ENCODE measurements around the gene CNTN4. TPM values are rescaled to one million over a fixed set of nuclear protein-coding genes. Genes with fewer than 3 reads are reported as not detected.

CNTN4 gene
- total RNA-seq, 1 donor from 2014 or later = not detected

- no peaks in the 10 kb centered on the region for H3K79me2 ChIP-seq (ENCODE audit: insufficient read depth, low read length)
- H2AFZ ChIP-seq (ENCODE audit: low read depth, low read length) = no peak overlapping the region
- no peaks in the 10 kb centered on the region for H3K9me3 ChIP-seq (ENCODE audit: insufficient read depth, low read depth, low read length)
- Mint-ChIP-seq H3K36me3 (ENCODE audit: low read depth, unreplicated experiment) (no peaks in the 10 kb centered on the region), H3K27me3 (ENCODE audit: low read depth, unreplicated experiment) (no peaks in the 10 kb centered on the region), H3K9me3 (ENCODE audit: unreplicated experiment) (peaks cover 3% of the 10 kb centered on the region), H3K27ac (ENCODE audit: unreplicated experiment) (no peak overlapping the region), H3K4me3 (ENCODE audit: unreplicated experiment) (no peak overlapping the region), H3K4me1 (ENCODE audit: low read depth, unreplicated experiment) (no peaks in the 10 kb centered on the region)
- H3K4me2 ChIP-seq (ENCODE audit: low read length) = no peak overlapping the region
- FAIRE-seq (no peak), DNase-seq (ENCODE audit: low read depth) (no peak)
- H3K4me3 ChIP-seq (ENCODE audit: insufficient read depth, low read depth, low read length) = no peak overlapping the region
- H3K9ac ChIP-seq (ENCODE audit: low read length) = no peak overlapping the region
- H3K27ac ChIP-seq (ENCODE audit: low read depth, low read length) = no peak overlapping the region
- H3K36me3 ChIP-seq (ENCODE audit: insufficient read depth, low read length) = no peaks in the 10 kb centered on the region
- TF ChIP-seq CTCF (IDR thresholded peaks at IDR 0.05; ENCODE audit: insufficient read depth, low read depth, low read length) (no peak), EZH2 (IDR thresholded peaks at IDR 0.05; ENCODE audit: insufficient read depth, low read length) (no peak)
- no peaks in the 10 kb centered on the region for H4K20me1 ChIP-seq (ENCODE audit: insufficient read depth, low read length)
- H3K27me3 ChIP-seq (ENCODE audit: insufficient read depth, low read length) = no peaks in the 10 kb centered on the region
- H3K4me1 ChIP-seq (ENCODE audit: insufficient read depth, low read length) = no peaks in the 10 kb centered on the region
Measured at GRCh38 chr3:2680236-2680635, 581.6 kb downstream of the CNTN4 start.

DNA sequence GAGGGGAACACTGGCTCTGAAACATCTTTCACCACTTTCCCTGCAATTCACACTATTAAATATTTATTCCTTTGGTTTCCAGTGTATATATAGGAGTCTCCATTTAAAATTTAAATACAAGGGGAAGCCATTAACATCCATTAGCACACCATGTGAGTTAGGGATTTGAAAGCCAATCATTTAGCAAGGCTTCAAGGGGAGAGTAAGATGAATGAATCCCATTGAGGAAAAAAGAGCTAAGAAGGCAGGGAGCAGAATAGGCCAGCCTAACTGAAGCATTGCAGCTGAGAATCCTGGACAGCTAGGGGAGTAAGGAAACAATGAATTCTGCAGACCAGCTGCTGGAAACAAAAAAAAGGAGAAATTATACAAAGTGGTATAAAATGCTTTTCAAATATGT is 585.4 kb downstream of the CNTN4 start:
- H3K9me3 ChIP-seq (ENCODE audit: insufficient read depth, low read depth, low read length) = no peaks in the 10 kb centered on the region
- FAIRE-seq (no peak), DNase-seq (ENCODE audit: low read depth) (no peak)
- H3K4me3 Mint-ChIP-seq (ENCODE audit: unreplicated experiment) = no peak overlapping the region
- H2AFZ ChIP-seq (ENCODE audit: low read depth, low read length) = no peak overlapping the region
- no peak for TF ChIP-seq EZH2 (IDR thresholded peaks at IDR 0.05; ENCODE audit: insufficient read depth, low read length)
- TF ChIP-seq CTCF (IDR thresholded peaks at IDR 0.05; ENCODE audit: insufficient read depth, low read depth, low read length) = no peak
- no peaks in the 10 kb centered on the region for H4K20me1 ChIP-seq (ENCODE audit: insufficient read depth, low read length)
- no peaks in the 10 kb centered on the region for H3K36me3 ChIP-seq (ENCODE audit: insufficient read depth, low read length)
- no peak overlapping the region for H3K27ac ChIP-seq (ENCODE audit: low read depth, low read length)
- no peaks in the 10 kb centered on the region for H3K27me3 Mint-ChIP-seq (ENCODE audit: low read depth, unreplicated experiment)
- no peaks in the 10 kb centered on the region for H3K36me3 Mint-ChIP-seq (ENCODE audit: low read depth, unreplicated experiment)
- peaks cover 10% of the 10 kb centered on the region for H3K9me3 Mint-ChIP-seq (ENCODE audit: unreplicated experiment)
- no peaks in the 10 kb centered on the region for H3K4me1 ChIP-seq (ENCODE audit: insufficient read depth, low read length)
- no peak overlapping the region for H3K9ac ChIP-seq (ENCODE audit: low read length)
- no peak overlapping the region for H3K4me3 ChIP-seq (ENCODE audit: insufficient read depth, low read depth, low read length)
- H3K4me2 ChIP-seq (ENCODE audit: low read length) = no peak overlapping the region
- no peaks in the 10 kb centered on the region for H3K79me2 ChIP-seq (ENCODE audit: insufficient read depth, low read length)
- no peak overlapping the region for H3K27ac Mint-ChIP-seq (ENCODE audit: unreplicated experiment)
- no peaks in the 10 kb centered on the region for H3K4me1 Mint-ChIP-seq (ENCODE audit: low read depth, unreplicated experiment)
- H3K27me3 ChIP-seq (ENCODE audit: insufficient read depth, low read length) = no peaks in the 10 kb centered on the region

DNA sequence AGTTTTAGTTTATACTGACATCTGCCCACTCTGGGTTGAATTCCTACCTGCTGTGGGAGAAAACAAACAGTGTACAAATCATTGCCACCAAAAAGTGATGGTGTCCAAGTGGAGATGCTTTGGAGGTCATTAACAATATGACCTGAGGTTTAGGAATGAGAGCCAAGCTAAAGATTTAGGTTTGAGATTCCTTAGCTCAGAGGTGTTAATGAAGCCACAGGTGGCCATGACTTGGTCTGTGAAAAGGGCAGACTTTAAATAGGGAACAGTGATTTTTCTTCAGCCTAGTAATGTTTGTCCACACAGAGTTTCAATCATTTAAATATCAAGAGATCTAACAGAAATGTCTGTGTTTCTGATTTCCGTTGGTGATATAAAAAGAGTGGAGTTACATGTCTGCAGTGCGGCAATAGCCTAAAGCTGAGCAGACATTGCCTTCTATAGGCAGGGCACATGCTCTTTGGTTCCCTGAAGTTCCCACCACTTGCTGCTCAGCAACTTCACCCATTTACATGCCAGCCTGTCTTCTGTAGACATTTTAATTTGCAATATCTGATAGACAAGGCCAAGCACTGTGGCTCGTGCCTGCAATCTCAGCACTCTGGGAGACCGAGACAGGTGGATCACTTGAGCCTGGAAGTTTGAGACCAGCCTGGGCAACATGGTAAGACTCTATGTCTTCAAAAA is 588.3 kb downstream of the CNTN4 start:
- Histone ChIP-seq H4K20me1 (ENCODE audit: insufficient read depth, low read length) (no peaks in the 10 kb centered on the region), H3K4me1 (ENCODE audit: insufficient read depth, low read length) (no peaks in the 10 kb centered on the region), H3K4me2 (ENCODE audit: low read length) (no peak overlapping the region), H2AFZ (ENCODE audit: low read depth, low read length) (no peak overlapping the region), H3K27me3 (ENCODE audit: insufficient read depth, low read length) (no peaks in the 10 kb centered on the region), H3K9ac (ENCODE audit: low read length) (no peak overlapping the region), H3K9me3 (ENCODE audit: insufficient read depth, low read depth, low read length) (no peaks in the 10 kb centered on the region), H3K79me2 (ENCODE audit: insufficient read depth, low read length) (no peaks in the 10 kb centered on the region), H3K27ac (ENCODE audit: low read depth, low read length) (no peak overlapping the region), H3K36me3 (ENCODE audit: insufficient read depth, low read length) (no peaks in the 10 kb centered on the region), H3K4me3 (ENCODE audit: insufficient read depth, low read depth, low read length) (no peak overlapping the region)
- Mint-ChIP-seq H3K9me3 (ENCODE audit: unreplicated experiment) (peaks cover 10% of the 10 kb centered on the region), H3K4me3 (ENCODE audit: unreplicated experiment) (no peak overlapping the region), H3K36me3 (ENCODE audit: low read depth, unreplicated experiment) (no peaks in the 10 kb centered on the region), H3K27me3 (ENCODE audit: low read depth, unreplicated experiment) (no peaks in the 10 kb centered on the region), H3K4me1 (ENCODE audit: low read depth, unreplicated experiment) (no peaks in the 10 kb centered on the region), H3K27ac (ENCODE audit: unreplicated experiment) (no peak overlapping the region)
- FAIRE-seq = no peak
- no peak for DNase-seq (ENCODE audit: low read depth)
- TF ChIP-seq CTCF (IDR thresholded peaks at IDR 0.05; ENCODE audit: insufficient read depth, low read depth, low read length) (no peak), EZH2 (IDR thresholded peaks at IDR 0.05; ENCODE audit: insufficient read depth, low read length) (no peak)
